ENCODE data around the gene SLC34A3.

SLC34A3 gene

DNA sequence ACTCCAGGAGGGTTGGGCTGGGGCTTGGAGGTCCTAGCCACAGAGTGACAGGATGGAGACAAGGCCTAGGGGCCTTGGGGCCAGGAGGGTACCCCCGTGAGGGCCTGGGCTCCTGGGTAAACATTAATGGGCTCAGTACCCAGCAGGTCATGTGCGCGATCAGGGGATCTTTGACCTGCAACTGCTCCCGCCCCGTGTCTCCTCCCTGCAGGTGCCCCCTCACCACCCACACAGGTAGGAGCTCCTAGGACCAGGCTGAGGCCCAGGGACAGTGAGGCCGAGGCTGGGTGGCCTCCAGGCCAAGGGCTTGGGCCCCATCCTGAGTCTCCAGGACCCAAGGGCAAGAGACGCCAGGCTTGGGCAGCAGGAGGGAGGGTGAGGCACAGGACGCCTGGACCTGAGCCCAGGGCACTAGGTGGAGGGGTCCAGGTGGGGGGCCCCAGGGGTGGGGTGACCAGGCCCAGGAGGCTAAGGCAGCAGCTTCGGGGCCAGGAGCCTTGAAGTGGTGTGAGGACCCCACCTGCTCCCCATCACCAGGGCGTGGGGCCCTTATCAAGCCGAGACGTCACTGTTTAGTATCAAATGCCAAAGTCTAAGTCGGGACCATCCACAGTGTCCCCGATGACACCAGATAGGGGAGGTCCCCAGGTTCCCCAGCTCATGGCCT lies at the start of gene SLC34A3:
SLC34A3 (plus strand) TSS at position 197 of the 667 bp plus-strand sequence. CDS start 802 bp downstream, outside the sequence.
- DNase-seq = no peak

- DNase-seq = no peak
Observed at GRCh38 chr9:137181680-137182079, 49.0 kb upstream of the SLC34A3 start.

DNA sequence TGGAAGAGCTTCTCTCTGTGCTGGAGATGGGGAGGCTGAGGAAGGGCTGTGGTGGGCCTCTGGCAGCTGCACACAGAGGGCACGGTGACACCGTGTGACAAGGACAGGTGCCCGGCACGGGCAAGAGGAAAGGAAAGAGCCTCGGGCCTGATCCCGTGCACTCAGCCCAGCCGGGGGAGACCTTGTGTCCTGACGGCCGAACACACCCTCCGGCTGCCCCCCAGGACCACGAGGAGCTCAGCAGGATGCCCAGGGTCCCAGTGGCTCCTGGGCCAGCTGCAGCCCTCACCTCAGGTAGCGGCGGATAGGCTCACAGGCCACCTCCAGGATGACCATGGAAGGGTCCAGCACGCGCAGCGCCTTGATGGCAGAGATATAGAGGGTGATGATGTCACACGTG lies 47.9 kb upstream of the SLC34A3 start:
- DNase-seq = no peak

GRCh38 chr9:137183980-137184595 lies 46.6 kb upstream of the SLC34A3 start:
- DNase-seq = no peak

GRCh38 chr9:137184881-137185660 lies 45.6 kb upstream of the SLC34A3 start:
- DNase-seq = no peak

- no peak for DNase-seq
Observed at GRCh38 chr9:137185921-137186320, 44.8 kb upstream of the SLC34A3 start.

- DNase-seq = no peak
Observed at GRCh38 chr9:137186385-137186784, 44.3 kb upstream of the SLC34A3 start.

GRCh38 chr9:137187386-137187785 lies 43.3 kb upstream of the SLC34A3 start:
- no peak for DNase-seq

- no peak for DNase-seq
Observed at GRCh38 chr9:137188086-137188489, 42.6 kb upstream of the SLC34A3 start.

GRCh38 chr9:137188490-137189296 lies 42.0 kb upstream of the SLC34A3 start, which contains the start of the genes ANAPC2 and SSNA1:
TSS of gene ANAPC2 (minus strand) at chr9:137188560. CDS start at chr9:137188532, 28 bp downstream.
TSS of gene SSNA1 (plus strand) at chr9:137188676. CDS start at chr9:137188727, 51 bp downstream.
- peak in 55 of 56 donors; percentile 57 to 96 (median 90) for DNase-seq

DNA sequence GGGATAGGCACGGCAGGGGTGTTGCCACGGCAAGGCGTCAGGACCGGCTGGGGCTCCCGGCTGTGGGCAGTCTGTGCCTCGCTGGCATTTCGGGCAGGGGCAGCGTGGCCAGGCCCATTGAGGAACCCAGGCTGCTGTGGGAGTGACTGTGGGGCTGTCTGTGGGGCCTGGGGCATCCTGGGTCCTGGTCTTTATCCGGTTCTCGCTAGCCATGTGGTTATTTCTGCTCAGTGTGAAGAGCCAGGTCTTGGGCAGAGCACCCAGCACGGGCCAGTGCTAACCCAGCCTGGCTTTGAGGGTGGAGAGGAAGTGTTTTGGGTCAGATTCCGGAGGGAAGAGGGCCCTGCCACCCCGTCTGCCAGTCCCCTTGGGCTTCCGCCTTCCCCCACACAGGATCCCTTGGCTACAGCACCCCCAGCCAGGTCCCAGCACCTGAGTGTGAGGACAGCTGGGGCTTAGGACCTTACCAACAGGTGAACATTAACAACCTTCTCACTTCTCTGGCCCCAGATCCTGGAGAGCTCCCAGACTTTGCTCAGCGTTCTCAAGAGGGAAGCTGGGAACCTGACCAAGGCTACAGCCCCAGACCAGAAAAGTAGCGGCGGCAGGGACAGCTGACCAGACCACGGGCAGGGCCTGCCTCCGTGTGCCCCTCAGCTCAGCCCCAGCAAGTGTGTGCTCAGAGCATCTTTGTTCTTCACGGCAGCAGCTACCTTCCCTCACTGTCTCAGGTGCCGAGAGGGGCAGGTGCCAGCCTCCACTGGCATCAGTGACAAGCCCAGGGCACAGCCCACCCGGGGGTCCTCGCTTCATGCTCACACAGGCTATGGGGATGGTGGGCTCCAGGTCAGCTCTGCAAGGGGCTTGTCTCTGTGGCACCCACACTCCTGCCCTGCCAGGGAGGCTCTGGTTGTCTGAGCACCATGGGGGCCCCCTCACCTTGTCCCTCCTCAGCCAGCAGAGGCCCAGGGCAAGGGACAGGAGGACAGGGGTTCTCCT lies 41.1 kb upstream of the SLC34A3 start:
- peak in 1 of 56 donors; percentile 35 for DNase-seq

GRCh38 chr9:137190315-137190856 lies 40.3 kb upstream of the SLC34A3 start:
- no peak for DNase-seq

DNA sequence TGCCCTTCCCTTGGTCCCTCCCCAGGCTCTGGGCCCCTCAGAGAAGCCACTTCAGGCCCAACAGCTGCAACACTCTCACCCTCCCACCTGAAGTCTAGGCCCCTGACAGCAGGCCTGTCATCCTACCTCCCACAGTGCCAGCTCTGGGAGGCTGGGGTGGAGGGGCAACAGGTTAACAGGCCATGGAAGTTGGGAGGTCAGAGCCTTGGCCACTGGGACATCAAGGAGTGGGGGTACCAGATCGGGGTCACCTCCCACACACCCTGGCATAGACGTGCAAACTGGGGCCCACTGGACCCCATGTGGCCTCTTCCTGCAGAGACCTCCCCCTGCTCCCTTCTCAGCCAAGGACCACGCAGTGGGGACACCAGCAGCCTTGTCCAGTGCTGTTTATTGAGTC lies 39.5 kb upstream of the SLC34A3 start:
- DNase-seq = no peak

DNA sequence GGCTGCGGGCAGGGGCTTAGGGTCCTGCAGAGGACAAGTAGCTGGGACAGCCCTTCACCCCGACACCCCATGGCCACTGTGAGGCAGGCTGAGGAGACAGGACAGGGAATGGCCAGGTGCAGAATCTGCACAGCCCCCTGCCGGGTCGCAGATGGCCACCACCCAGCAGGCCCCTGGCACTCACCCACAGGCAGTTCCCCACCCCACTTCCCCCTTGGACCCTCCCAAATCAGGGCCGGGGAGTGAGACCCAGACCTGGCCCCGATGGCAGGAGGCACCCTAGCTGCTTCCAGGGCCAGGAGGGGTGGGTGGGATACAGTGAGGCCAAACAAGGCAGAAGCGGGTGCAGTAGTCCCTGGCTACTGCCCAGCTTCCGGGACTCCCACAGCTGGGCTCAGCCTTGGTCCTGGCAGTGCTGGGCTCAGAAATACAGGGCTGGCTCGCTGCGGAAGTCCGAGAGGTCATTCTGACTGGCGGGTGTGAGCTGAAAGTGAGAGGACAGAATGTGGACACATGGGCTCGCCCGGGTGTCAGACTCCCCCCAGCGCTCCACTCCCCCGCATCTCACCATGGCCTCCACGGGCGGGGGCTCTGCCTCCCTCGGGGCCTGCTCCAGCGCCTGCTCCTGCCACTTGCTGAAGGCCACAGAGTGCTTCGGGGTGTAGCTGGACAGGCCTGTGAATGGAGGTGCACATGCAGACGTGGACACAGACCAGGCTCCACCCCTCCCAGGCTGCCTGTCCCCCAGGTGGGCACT lies 38.8 kb upstream of the SLC34A3 start:
- peak in 50 of 56 donors; percentile 17 to 90 (median 68) for DNase-seq

DNA sequence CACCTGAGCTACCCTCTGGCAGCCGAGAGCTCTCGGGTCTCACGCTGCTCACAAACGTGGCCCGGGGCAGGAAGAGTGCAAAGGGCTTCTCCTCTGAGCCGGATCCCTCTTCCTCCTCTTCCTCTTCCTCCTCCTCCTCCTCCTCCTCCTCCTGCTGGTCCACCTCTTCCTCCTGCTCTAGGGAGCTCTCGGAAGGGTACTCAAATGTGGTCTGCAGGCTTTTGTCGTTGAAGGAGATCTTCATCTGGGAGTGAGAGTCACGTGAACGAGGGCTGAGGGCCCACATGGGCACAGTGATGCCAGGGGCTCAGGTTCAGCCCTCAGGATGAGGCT lies 38.3 kb upstream of the SLC34A3 start:
- no peak for DNase-seq

DNA sequence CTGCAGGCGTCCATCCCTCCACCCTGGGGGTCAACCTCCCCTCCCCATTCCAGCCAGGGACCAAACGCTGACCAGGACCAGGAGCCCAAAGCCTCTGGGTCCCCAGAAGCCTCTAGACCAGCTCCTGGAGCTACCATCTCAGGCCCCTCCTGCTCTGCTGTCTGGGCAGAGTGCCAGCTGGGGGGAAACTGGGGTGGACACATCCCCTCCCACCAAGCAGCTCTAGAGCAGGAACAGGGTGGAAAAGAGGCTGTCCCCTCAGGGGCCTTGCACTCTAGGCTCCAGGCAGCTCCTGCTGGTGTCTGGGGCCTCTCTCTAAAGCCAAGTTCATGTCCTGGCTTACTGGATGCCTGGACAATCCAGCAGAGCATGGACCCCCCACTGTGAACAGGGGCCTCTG lies 37.8 kb upstream of the SLC34A3 start:
- no peak for DNase-seq

DNA sequence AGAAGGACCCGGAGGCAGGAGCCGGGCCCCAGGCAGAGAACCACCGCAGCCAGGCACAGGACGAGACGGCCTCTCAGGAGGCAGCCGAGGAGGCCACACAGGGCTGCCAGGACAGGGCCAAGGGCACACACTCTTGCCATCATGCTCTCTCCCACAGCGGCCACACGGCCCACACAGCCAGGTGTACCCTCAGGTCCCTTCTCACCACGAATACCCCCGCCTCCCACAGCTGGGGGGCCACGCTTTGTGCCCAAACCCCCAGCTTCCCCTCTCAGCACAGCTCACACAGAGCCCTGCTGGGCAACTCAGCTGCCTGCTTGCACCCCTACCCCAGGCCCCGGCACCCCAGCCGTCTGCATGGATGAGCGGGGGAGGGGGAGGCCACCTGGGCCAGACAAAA lies 36.9 kb upstream of the SLC34A3 start:
- DNase-seq = peak in 1 of 56 donors; percentile 60

- DNase-seq = peak in 55 of 56 donors; percentile 13 to 96 (median 88)
Observed at GRCh38 chr9:137194388-137194787, 36.3 kb upstream of the SLC34A3 start.

DNA sequence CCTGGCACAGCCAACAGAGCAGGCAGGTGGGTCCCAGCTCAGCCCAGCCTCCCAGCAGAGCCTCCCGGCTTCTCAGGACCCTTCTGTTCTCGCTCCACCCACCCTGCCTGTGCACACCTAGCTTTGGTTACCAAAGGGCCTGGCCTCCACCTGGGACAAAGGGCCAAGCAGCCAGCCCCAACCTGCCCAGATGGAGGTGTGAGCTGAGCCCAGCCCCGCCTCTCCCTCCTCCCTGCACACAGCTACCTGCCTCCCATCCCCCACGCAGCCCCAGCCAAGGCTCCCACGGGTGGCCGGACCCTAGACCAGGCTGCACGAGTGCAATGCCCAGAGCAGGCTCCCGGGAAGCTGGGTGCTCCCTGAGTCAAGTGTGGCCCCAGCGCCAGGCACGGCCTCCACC lies 35.8 kb upstream of the SLC34A3 start:
- DNase-seq = peak in 3 of 56 donors; percentile 36 to 63 (median 38)
